H7 (cell line): Measurements from ENCODE around the gene FAM53A. TPM values are rescaled to one million over a fixed set of nuclear protein-coding genes. Genes with fewer than 3 reads are reported as not detected.
"Not testable (repeated sequence)": the region's sequence is repeated elsewhere in the genome, so short reads cannot be mapped to it uniquely, and the experiment has no call there.

ENCODE experiments used
- DNase-seq: peaks from one replicate; pipeline ENCODE4 v3.0.0; 2012
- H3K27me3 ChIP-seq: 2 replicates; pipeline ENCODE4 v1.6.0; 2011; ENCODE audit warnings: mild to moderate bottlenecking, low read length; ENCODE audit not compliant: control insufficient read depth, insufficient read depth
- H3K36me3 ChIP-seq: replicated peaks from 2 replicates; pipeline ENCODE4 v1.5.1; 2011; ENCODE audit warnings: low read length; ENCODE audit not compliant: control insufficient read depth, insufficient read depth
- H3K4me3 ChIP-seq: 2 replicates; pipeline ENCODE4 v1.5.1; 2011; ENCODE audit warnings: low read depth, mild to moderate bottlenecking, control low read depth, low read length, moderate library complexity; ENCODE audit not compliant: insufficient read depth
- total RNA-seq: library from RNA; depleted of rRNA; stranded (reverse); fragments of >200 nt; shearing (Covaris generic); gene quantifications from 2 replicates; pipeline ENCODE4 v1.2.3, GENCODE V29; 2014

The FAM53A gene
- total RNA-seq, 1 experiment from 2014 or later, result 7.4 TPM

- DNase-seq, result no peak
- Histone ChIP-seq H3K27me3 (no peaks in the 10 kb centered on the region), H3K36me3 (no peaks in the 10 kb centered on the region; the same call in 1 of the 2 replicates), H3K4me3 (peak overlapping the region; percentile 83)
These were observed 27.0 kb upstream of the FAM53A start for GRCh38 chr4:1711055-1711570.

GRCh38 chr4:1708581-1708980 lies 24.5 kb upstream of the FAM53A start:
- Histone ChIP-seq H3K4me3 (no peak overlapping the region), H3K27me3 (no peaks in the 10 kb centered on the region), H3K36me3 (peaks cover 6% of the 10 kb centered on the region)
- no peak for DNase-seq

GRCh38 chr4:1706358-1706757 lies 22.2 kb upstream of the FAM53A start:
- Histone ChIP-seq H3K36me3 (peaks cover 7% of the 10 kb centered on the region), H3K4me3 (no peak overlapping the region), H3K27me3 (no peaks in the 10 kb centered on the region)
- no peak for DNase-seq

- H3K27me3 ChIP-seq, result no peaks in the 10 kb centered on the region
- no peak for DNase-seq
- peaks cover 7% of the 10 kb centered on the region for H3K36me3 ChIP-seq
- no peak overlapping the region for H3K4me3 ChIP-seq
These were observed 21.6 kb upstream of the FAM53A start for GRCh38 chr4:1705732-1706131.

GRCh38 chr4:1703867-1704266 lies 19.8 kb upstream of the FAM53A start:
- Histone ChIP-seq H3K4me3 (no peak overlapping the region), H3K27me3 (no peaks in the 10 kb centered on the region), H3K36me3 (peaks cover 10% of the 10 kb centered on the region)
- no peak for DNase-seq

- not testable (repeated sequence) for H3K27me3 ChIP-seq, DNase-seq, H3K4me3 ChIP-seq
- peaks cover 11% of the 10 kb centered on the region for H3K36me3 ChIP-seq
These were observed 17.6 kb upstream of the FAM53A start for GRCh38 chr4:1701671-1702070.

- Histone ChIP-seq H3K4me3 (no peak overlapping the region), H3K27me3 (no peaks in the 10 kb centered on the region), H3K36me3 (peaks cover 25% of the 10 kb centered on the region)
- DNase-seq, result no peak
These were observed 11.8 kb upstream of the FAM53A start for GRCh38 chr4:1695913-1696312.

GRCh38 chr4:1693131-1693896 lies 9.2 kb upstream of the FAM53A start:
- H3K27me3 ChIP-seq, result no peaks in the 10 kb centered on the region
- no peak overlapping the region for H3K4me3 ChIP-seq
- peak; percentile 86 for DNase-seq
- peaks cover 23% of the 10 kb centered on the region for H3K36me3 ChIP-seq

- no peak for DNase-seq
- H3K36me3 ChIP-seq, result peaks cover 22% of the 10 kb centered on the region
These were observed 7.7 kb upstream of the FAM53A start for GRCh38 chr4:1691737-1692373.

GRCh38 chr4:1690698-1691097 lies 6.6 kb upstream of the FAM53A start:
- no peak overlapping the region for H3K4me3 ChIP-seq
- H3K27me3 ChIP-seq, result no peaks in the 10 kb centered on the region
- no peak for DNase-seq
- H3K36me3 ChIP-seq, result peaks cover 17% of the 10 kb centered on the region

More at GRCh38 chr4:1691737-1692373, 7.7 kb upstream of the FAM53A start:
- no peaks in the 10 kb centered on the region for H3K27me3 ChIP-seq
- H3K4me3 ChIP-seq, result no peak overlapping the region

- Histone ChIP-seq H3K36me3 (peaks cover 1% of the 10 kb centered on the region), H3K27me3 (peaks cover 15% of the 10 kb centered on the region), H3K4me3 (no peak overlapping the region)
- peak; percentile 40 for DNase-seq
These were observed 2.4 kb upstream of the FAM53A start for GRCh38 chr4:1686440-1687036.

GRCh38 chr4:1685235-1686150 lies 1.4 kb upstream of the FAM53A start:
- H3K36me3 ChIP-seq, result no peaks in the 10 kb centered on the region; the same call in 1 of the 2 replicates
- DNase-seq, result peak; percentile 57
- H3K27me3 ChIP-seq, result peaks cover 15% of the 10 kb centered on the region
- H3K4me3 ChIP-seq, result no peak overlapping the region

- H3K27me3 ChIP-seq, result peaks cover 15% of the 10 kb centered on the region
- peak; percentile 72 for DNase-seq
- H3K36me3 ChIP-seq, result no peaks in the 10 kb centered on the region
- H3K4me3 ChIP-seq, result peak overlapping the region; percentile 42
These were observed 557 bp upstream of the FAM53A start for GRCh38 chr4:1684506-1685234.
